Measurements from ENCODE around the gene CDK18. TPM values are rescaled to one million over a fixed set of nuclear protein-coding genes. Genes with fewer than 3 reads are reported as not detected.

CDK18 gene
- total RNA-seq, 1 experiment from 2014 or later = 0.80 TPM

GRCh38 chr1:205505076-205505729 is 734 bp downstream of the CDK18 start:
- peak; percentile 30 for DNase-seq (ENCODE audit: low read depth)

- peak; percentile 51 for DNase-seq (ENCODE audit: low read depth)
Measured at GRCh38 chr1:205505791-205506190, 1.3 kb downstream of the CDK18 start.

- DNase-seq (ENCODE audit: low read depth) = no peak
Measured at GRCh38 chr1:205506409-205507200, 2.1 kb downstream of the CDK18 start.

DNA sequence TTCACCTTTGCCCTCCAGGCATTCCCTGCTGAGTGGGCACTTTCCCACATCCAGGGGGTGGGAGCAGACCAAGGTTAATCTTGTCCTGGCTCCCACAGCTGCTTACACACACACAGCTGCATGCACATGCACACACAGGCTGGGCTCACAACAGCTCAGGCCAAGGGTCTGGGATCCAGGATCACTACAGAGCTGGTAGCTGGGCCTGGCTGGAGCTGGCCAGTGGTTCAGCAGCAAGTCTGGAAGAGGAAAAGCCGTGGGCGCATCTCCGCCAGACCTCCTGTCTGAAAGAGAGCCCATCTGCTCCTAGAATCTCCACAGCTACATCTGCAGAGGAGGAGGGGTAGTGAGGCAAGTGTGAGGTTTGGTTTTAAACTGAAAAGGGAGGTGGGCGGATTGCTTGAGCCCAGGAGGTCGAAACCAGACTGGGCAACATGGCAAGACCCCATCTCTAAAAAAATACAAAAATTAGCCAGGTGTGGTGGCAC is 3.8 kb downstream of the CDK18 start:
- DNase-seq (ENCODE audit: low read depth) = no peak

GRCh38 chr1:205510308-205510950 is 6.0 kb downstream of the CDK18 start:
- DNase-seq (ENCODE audit: low read depth) = no peak

DNA sequence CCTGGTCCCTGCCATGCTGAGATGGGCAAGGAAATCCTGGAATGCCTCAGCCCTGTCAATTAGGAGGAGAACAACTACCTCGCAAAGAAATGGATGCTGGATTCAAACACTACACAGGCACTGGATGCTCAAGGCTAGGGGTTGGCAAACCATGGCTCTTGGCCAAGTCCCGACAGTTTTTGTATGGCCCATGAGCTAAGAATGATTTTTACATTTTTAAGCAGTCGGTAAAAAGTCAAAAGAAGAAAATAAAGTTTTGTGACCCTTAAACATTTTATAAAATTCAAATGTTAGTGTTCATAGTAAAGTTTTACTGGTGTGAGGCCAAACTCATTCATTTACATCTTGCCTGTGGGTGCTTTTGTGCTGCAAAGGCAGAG is 6.5 kb downstream of the CDK18 start:
- no peak for DNase-seq (ENCODE audit: low read depth)

DNA sequence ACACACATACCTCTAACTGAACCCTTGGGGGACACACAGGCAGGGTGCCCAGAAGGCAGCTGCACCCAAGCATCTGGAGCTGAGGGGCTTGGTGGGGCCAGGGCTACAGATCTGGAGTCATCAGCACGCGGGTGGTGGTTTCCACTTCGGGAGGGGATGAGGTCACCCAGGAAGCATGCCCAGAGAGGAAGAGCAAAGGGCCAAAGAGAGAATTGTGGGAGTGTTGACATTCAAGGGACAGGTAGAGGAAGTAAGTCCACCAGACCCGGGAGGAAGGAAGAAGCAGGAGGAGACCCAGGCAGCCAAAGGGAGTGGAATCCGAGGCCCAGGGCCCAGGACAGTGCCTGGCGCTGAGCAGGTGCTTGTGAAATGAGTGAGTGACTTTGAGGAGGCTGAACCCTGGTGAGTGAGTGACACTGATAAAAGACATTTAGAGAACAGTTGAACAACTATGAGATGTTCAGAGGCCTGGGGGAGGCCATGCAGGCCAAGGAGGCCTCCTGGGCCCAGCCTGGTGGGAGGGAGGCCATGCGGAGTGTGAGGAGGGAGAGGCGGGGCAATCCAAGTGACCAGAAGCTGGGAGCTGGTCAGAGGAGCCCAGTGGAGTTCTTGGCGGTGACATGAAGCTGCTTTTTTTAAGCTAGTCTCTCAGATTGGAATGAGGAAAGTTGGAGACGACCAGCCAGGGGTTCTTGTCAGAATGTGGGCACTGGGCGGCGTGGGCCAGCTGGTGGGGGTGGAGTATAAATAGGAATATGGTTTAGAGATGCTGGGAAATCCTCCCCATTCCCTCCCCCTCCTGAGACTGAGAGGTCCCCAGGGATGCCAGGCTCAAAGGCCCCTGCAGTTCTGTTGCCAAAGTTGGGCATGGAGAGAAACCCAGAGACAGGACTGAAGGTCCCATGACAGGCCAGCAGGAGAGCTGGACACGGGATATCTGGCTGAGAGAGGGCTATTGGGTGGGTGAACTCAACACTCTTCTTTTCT is 7.9 kb downstream of the CDK18 start:
- peak; percentile 68 for DNase-seq (ENCODE audit: low read depth)

DNA sequence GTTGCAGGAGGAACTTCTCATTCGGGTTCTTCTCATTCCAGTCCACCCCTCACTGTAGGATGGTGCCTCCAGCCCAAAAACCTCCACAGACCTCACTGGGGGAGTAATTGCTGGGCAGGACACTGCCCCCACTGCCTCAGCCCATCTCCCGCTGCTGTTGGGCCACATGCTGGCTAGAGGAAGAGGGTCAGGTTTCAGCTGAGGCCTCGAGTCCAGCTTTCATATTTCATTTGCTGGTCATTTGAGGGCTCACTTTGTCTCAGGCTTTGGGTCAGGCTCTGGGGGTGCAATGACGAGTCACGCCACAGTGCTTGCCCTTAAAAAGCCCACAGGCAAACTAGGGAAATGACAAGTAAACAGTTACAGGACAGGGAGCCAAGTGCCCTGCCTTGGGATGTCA is 9.3 kb downstream of the CDK18 start:
- DNase-seq (ENCODE audit: low read depth) = no peak

- no peak for DNase-seq (ENCODE audit: low read depth)
Measured at GRCh38 chr1:205514211-205515142, 10.0 kb downstream of the CDK18 start.

DNA sequence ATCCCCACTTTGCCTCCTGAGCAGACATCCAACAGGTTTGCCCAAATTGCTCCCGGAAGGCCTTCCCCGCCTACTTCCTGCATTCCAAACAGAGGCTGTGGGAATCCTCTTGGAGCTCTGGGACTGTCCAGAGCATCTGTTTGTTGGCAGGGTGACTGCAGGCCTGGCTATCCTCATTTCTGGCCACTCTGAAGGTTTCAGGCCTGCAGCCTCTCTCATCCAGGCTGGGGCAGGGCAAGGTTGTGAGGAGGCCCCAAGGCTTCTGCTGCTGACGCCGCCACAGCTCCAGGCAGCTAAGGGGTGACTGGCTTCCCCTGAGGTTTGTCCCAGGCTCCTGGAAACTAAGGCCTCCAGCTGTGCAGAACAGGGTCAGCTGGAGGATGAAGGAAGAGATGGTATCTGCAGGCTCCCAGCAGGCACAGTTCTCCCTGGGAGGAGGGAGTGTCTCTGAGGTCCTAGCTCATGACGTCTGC is 11.3 kb downstream of the CDK18 start:
- no peak for DNase-seq (ENCODE audit: low read depth)

GRCh38 chr1:205516362-205516761 is 11.9 kb downstream of the CDK18 start:
- no peak for DNase-seq (ENCODE audit: low read depth)

- no peak for DNase-seq (ENCODE audit: low read depth)
Measured at GRCh38 chr1:205517288-205517687, 12.8 kb downstream of the CDK18 start.

GRCh38 chr1:205517763-205518162 is 13.3 kb downstream of the CDK18 start:
- no peak for DNase-seq (ENCODE audit: low read depth)

GRCh38 chr1:205518661-205519540 is 14.4 kb downstream of the CDK18 start:
- DNase-seq (ENCODE audit: low read depth) = no peak

DNA sequence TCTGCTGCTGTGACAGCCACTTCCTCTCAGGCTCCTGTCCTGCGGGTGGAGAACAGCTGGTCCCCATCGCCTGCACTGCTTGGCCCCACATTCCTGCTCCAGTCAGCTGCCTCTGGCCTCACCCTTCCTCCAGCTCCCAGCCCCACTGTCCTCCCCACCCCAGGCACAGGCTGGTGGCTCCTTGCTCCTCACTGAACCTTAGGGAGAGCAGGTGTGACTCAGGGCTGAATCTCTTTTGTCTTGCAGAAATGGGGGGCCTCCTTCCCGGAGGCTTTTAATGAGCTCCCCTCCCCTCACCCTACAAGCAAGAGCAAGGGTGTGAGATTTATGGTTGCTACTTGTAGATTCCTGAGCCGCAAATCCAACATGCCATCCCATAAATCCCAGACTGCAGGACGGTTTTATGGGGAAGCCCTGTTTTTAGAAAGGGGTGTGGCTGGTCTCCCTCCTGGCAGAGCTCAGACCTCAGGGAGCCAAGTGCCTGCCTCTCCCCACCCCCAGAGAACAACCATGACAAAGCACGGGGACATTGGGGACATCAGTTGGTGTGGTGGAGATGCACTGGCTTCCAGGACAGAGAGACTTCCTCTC is 15.2 kb downstream of the CDK18 start:
- no peak for DNase-seq (ENCODE audit: low read depth)

DNA sequence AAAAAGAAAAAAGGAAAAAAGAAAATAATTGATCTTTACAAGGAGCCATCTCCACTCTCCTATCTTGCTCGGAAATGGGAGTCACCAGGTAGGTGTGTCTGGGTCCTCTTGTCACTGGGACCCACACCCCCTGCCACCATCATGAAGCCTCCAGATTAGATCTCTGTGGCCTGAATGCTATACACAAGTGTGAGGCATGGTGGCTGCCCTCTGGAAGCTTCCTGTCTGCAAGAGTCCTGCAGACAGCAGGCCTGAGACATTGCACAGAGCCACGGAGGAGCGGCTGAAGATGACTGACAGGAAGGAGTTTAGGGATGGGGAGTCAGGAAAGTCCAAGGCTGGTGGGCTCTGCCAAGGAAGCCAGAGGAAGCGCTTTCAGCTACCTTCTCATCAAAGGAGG is 16.2 kb downstream of the CDK18 start:
- DNase-seq (ENCODE audit: low read depth) = no peak

- DNase-seq (ENCODE audit: low read depth) = no peak
Measured at GRCh38 chr1:205521686-205522085, 17.2 kb downstream of the CDK18 start.

GRCh38 chr1:205522692-205523091 is 18.2 kb downstream of the CDK18 start:
- no peak for DNase-seq (ENCODE audit: low read depth)

All from Daoy (cell line).